ENCODE measurements around the gene RAPGEF3.

RAPGEF3 gene

DNA sequence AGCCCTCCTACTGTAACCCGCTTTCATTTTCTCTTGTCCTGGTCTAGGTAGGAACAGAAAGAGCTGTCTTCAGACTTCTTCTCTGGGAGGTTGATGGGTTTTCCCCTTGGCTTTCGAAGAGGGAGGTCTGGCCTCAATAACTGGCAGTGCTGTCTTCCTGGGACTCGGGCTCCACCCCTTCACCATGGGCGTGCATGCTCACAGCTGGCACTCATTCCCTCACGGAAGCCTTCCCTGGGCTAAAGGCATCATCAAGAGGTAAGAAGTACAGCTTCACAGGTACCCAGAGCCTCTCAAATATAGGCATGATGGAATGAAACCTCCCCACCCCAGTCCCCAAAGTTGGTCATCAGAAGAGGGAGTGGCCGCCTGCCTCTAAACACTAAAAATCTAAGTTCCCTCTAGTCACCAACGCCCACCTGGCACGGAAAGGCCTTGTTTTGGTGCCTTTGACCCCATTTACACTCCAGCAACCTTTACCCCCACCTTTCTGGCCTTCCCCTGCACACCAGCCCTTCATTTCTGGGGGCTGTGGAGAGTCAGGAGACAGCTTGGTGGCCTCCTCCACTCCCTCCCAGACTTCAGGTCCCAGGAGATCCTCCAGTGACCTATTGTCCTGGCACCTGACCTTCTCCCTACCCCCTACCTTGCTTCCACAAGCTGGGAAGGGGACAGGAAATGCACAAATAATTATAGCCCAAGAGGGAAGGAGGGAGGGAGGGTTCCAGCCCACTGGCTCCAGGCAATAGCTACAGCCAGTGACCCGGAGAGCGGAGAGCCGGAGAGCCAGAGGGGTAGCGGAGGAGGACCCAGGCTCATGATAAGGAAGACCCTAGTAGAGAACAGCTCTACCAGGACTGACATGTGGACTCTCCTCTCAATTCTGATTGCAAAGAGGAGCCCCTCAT is 2.8 kb downstream of the RAPGEF3 start:
- DNase-seq: no peak

DNA sequence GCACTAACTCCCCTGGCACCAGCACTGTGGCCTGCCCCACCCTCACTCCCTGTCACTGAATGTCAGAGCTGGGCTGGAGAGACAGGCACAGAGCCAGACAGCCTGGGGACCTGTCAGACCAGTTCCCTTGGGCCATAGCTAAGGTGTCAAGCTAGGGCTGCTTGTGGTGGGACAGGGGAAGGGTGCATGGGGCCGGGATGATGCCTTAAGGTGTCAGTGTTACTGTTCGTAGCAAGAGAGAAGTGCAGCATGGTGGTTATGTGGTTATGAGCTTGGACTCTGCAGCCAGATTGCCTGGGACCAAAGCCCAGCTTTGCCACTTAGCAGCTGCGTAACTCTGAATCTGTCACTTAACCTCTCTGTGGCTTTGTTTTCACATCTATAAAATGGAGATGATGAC is 3.8 kb downstream of the RAPGEF3 start:
- no peak for DNase-seq

DNA sequence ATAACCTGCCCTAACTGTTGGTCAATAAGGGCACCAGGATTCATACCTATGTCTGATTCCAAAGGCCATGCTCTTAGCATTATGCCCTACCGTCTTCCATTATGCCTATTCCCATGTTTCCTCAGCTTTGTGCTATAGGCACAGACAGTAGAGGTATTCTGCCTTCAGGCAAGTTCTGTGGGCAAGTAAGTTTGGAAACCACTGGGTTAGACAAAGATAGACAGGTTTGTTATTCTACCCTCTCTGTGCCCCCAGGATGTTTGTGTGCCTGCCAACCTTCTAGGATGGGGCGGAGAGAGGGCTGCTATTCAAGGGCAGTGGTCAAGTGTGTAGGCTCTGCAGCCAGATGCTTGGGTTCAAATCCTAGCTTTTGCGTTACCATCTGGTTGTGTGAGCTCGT is 4.6 kb downstream of the RAPGEF3 start:
- DNase-seq: no peak

DNA sequence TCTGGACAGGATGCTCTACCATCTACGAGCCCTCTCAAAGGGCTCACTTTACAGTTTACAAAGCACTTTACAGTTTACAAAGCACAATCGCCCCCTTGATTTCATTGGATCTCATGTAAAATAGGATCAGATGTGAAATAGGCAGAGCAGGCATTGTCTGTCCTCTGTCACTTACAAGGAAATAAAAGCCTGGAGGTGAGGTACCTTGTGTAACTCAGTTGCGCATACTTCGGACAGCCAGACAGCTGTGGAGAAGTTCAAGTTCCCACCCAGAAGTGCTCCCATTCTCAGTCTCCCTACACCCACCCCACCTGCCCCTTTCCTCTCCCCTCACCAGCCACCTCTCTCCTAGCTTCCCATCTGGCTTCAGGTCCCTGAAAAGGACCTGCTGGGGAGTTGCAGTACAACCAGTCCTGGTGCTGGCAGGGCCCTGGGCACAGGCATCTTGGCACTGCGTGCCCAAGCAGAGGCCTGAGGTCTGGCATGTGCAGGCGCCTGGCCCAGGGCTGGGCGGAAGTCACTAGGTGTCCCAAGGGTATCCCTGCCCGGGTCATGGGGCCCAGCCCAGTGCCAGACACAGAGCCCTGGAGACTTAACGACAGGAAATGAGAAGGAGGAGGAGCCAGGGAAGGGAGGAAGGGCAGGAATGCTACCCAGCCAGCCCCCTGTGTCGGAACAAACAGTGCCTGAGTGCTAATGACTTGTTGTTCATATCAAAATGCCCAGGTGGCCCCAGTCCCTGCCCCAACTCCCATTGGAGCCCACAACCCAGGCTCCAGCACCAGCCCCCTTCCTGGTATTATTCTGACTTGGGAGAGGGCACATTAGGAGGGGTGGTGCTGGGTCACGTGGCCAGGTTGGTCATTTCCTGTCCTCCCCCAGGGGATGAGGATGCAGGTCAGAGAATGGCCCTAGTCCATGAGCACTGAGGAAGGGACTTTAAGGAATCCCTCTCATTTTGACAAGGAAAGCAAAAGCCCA is 5.4 kb downstream of the RAPGEF3 start:
- DNase-seq: no peak

DNA sequence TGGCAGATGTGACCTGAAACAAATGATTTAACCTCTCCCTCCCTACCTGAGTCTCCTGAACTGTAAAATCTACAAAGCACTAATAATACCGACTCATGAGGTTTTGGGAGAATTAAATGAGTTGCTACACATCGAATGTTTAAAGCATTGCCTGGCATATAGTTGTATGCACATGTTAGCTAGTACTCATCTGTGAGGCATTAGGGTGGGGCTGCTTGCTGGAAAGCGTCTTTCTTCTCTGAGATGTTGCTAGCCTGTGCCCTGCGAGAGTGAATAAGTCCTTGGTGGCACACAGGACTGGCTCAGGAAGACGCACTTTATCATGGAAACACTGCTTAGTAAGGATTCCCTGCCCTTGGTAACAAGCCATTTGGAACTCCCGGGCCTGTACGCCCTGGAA is 6.1 kb downstream of the RAPGEF3 start:
- no peak for DNase-seq

DNA sequence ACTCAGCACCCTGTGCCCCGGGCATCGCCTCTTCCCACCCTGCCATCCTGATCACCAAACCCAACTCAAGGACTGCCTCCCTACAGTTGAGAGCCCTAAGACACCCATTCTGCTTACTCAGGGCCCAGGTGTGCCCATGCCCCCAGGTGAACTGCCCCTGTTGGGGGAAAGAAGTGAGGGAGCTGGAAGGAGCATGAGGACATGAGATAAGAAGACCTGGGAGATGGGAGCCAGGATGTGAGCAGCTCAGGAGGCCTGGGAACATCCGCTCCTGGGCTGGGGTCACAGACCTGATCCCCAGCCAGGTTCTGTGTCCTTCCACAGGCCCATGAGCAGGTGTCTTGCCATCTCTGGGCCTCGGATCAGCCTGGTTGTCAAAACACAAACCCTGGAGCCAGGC is 6.6 kb downstream of the RAPGEF3 start:
- no peak for DNase-seq

DNA sequence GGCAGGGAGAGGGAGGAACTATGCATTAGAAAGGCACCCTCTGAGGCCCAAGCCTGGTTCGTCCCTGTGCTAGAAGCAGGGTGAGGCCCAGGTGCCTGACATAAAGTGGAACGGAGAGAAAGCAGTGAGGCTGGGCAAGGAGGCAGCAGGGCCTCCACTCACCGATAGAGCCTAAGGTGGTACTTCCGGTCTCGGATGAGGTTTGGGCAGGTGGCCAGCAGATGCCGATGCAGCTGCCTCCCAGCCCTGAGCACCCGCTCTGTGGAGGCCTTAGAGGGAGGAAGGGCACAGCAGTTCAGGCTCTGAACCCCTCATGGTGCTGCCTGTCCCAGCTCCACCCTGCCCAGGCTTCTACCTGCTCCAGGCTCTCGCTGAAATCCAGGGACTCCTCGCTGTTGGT is 7.1 kb downstream of the RAPGEF3 start:
- DNase-seq: no peak

DNA sequence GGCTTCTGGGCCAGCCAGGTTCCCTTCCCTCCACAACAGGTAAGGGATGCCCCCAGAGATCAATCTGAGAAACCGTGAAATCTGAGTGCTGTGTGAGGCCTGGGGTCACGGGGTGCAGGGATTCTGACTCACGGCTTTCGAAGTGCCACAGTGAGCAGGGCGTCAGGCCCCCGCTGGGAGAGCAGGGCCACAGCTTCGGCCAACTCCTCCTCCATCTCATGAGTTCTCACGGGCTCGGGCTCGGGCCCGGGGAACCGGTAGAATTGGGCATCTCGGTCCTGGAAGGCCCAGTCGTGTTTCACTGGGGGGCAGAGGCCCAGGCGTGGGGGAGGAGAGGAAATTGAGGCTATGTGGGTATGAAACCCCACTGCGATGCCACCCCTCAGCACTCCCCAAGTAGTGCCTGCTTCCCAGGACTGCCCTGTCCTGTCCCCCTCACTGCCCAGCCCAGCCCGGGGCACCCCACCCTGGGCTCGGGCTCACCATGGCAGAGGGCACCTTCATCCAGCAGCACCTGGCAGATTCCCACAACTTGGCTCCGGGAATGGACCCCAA is 7.7 kb downstream of the RAPGEF3 start:
- no peak for DNase-seq

DNA sequence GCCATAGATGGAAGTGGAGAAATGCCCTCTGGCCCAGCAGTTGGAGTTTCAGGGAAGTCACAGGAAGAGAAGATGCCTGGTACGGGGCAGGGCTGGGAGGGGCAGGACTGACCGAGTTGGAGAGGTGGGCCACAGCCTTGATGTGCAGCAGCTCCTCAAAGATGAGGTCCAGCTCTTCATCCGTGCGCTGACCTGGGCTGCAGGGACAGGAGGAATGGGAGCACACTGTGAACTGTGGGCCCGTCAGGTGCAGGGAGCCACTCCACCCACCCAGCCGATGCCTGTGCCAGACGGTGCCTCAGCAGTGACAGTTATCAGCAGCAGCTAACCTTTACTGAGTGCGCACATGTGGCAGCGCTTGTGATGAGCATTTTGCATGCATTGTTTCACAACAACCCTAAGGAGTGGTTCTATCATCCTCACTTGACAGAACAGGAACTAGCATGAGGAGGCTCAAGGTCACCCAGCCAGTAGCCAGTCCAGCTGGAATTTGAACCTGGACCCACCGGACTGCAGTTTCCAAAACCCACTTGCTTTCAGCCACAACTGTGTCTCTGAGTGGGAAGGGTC is 8.4 kb downstream of the RAPGEF3 start:
- no peak for DNase-seq

DNA sequence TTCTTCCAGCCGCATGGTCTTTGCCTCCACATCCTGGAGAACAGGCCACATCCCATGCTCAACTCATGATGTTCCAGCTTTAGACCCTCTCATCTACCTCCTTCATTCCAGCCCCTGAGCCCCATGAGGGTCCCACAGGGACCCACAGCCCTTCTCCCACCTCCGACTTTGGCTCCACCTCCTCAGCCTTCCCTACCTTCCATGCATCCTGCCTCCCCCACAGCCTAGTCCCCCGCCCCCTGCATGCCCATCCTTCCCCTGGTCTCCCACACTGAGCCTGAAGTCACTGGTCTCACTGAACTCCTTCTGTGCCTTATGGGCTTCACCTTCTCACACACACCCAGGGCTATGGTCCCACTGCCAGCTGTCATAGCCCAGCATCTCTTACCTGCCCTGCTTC is 9.8 kb downstream of the RAPGEF3 start:
- no peak for DNase-seq

DNA sequence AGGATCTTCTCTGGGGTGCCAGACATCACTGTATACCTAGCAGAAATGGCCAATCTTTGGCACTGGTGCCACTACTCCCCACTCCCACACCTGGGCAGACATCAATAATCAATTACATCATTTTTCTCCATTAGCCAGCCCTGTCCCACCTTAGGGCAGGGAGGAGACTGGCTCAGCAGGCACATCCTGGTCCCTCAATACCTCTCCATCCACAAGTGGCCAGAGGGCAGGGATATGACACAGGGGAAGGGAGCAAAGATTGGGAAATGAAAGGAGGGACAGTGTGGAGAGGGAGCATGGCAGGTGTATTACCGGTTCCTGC is 10.2 kb downstream of the RAPGEF3 start:
- DNase-seq: no peak

DNA sequence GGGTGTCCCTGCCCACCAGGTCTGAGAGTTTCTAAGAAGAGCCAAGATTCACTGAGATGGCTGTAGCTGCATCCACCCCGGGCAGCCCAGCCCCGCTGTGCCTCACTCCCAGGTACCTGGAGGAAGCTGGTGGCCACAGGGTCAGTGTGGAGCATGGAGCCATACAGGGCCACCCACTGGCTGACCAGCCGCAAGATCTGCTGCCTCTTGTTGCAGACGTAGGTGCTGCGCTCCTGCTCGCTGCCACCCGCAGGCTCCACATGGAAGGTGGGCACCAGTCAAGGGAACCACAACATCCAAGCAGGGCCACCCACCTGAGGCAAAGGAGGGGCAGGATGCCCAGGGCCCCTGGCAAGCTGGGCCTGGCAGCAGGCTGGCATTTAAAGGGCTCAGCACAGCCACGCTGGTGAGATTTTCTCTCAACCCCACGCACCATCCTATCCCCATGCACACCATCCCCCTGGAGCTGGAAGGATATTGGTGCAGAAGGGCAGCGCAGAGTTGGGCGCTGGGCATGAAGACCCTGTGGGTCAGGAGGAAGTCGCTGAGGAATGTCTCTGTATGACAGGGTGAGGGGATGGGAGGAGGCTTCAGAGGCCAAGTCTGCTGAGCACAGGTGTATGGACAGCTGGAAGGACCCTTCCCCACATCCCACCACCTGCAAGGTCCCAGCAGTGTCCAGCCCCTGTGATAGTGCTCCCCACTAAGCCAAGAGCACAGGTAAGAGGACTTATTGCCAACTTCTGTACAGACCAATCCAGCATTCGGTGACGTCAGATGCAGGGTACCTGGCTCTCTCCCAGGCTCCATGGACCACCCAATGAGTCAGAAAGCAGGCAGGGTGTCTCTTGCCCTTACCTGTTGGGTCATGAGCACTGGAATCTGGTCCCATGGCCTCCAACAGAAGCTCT is 10.8 kb downstream of the RAPGEF3 start:
- DNase-seq: no peak

DNA sequence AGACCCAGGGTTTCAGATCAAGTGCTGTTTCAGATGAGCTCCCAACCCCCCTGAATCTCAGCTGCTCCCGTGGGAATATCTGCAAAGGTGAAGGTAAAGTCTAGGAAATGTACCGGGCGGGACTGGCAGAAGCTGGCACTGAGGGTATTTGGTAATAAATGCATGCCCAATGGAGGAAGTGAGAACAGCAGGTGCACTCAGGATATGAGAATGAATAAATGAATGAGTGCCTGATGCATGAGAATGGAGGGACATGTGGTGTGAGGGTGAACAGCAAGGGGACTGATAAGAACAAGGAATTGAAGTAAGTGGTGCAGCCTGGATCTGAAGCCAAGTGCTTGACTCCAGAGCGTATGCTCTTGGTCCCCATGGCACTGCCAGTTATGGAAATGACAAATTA is 11.6 kb downstream of the RAPGEF3 start:
- DNase-seq: no peak

DNA sequence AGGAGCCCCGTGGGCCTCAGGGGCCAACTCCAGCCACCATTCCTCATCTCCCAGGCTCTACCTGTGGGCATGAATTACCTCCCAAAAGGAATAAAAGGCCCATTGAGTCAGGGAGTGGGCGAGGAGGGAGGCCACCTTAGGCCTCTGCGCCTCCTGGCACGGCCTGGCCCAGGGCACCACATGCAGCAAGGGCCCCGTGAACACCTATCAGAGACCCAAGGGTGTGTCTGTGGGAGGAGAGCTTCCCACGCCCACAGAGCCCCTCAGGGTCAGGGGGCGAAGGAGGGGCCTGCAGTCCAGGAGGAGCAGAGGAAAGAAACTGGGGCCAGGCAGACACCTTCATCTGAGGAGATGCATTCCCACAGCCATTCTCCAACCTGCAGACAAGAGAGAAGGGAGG is 12.2 kb downstream of the RAPGEF3 start:
- DNase-seq: no peak

DNA sequence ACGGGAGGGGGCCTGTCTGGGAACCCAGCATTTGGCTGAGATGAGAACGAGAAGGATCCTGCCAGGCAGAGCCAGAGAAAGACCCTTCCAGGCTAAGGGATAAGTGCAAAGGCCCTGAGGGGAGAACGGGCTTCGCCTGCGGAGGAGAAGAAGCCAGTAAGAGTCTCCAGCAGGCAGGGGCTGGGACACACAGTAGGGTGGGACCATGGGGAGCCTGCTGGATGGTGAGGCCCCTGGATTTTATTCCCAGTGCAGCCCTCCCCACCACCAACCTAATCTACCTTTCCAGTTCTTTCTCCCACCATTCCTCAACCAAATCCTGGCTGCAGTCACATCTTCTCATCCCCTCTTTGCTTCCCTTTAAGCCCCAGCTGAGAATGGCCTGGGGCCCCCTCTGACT is 12.6 kb downstream of the RAPGEF3 start:
- DNase-seq: no peak

DNA sequence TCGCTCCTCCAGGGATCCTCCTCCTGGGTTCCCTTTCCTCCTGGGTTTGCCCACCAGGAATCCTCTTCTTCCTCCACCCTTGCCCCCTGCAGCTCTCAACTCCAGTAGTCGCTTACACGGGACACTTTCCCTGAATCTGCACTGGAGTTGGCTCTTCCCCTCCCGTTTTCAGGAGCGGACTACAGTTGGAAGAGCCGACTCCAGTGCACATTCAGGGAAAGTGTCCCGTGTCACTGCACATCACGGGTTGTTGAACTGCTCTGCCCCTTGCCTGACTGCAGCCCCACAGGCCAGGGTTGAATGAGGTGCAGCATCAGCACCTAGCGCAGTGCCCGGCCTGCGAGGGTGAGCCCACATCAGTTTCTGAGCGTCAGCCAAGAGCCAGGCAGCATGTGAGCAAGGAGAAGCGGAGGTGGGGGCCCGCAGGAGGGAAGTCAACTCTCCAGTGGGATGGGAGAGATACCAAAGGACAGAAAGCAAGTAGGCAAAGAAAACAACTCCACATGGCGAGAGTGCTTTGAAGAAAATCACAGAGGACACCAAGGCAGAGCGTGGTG is 13.1 kb downstream of the RAPGEF3 start:
- DNase-seq: no peak

DNA sequence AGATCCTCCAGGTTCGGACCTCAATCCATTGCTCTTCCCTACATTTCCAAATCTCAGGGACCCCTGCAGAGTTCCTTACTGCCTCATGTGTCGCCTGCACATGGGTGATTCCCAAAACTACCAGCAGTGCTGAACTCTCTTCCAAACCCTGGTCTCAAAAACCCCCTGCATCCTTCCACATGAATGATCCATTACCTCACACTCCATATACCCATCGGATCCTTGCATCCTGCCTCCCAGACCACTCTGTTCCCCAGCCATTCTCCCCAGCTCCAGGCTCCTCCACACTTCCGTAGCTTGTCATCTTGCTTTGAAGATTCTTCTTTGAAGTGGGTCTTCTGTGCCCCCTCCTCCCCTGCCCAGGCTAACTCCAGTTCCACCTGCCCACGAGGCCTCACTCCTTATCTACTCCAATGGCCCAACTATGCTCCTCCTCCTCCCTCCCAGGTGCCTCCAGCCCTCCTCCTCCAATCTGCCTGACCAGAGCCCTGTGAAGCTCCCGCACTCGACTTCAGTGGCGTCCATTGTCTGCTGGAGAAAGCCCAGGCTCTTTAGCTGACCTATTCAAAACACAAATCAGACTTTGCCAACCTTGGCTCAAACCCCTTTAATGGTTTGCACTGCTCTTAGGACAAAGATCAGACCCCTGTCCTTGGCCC is 13.8 kb downstream of the RAPGEF3 start:
- DNase-seq: no peak

DNA sequence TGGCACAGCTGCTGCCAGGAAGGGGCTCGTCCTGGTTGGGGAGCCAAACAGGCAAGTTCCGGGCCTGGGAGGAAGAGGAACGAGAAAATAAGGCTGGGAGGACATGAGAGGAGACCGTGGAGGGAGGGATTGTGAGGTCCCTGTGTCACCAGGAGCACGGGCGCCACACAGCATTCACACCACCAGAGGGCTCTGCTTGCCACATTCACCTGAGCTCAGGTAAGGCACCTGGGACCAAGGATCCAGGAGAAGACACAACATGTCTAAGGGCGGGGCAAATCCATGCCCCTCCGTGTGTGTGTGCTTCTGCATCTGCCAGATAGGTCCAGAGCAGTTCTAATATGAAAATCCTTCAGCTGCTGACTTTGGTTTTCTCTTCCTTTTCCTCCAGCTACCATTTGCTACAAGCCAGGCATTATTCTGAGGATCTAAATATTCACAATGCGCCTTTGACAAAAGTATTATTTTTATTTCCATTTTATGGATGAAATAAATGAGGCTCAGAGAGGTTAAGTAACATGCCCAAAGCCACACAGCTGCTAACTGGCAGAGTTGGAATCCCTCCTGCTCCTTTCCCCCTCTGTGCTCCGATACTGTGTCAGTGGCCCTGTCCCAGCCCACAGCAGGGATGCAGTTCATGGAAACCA is 14.6 kb downstream of the RAPGEF3 start:
- DNase-seq: peak; percentile 38

DNA sequence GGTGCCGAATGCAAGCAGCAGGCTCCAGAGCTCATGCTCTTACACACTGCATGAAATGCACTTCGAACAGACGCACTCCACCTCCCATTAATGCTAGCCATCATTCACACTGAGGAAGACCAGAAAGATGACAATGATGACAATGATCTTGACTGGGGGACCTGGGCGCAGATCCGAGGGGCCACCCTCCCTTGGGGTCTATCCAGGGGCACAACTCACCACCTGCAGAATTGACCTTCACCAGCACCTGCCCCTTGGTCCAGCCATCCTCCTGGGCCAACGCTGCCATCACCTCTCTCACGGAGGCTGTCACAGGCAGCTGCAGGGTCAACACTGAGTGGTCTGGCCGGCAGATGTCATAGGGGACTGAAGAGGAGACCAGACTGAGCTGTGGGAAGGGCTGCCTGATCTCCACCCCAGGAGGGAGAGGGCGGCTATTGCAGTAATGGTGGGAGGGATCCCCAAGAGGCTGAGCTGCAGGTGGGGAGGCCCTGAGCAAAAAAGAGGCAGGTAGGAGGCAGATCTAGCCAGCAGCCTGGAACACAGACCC is 15.3 kb downstream of the RAPGEF3 start:
- no peak for DNase-seq

DNA sequence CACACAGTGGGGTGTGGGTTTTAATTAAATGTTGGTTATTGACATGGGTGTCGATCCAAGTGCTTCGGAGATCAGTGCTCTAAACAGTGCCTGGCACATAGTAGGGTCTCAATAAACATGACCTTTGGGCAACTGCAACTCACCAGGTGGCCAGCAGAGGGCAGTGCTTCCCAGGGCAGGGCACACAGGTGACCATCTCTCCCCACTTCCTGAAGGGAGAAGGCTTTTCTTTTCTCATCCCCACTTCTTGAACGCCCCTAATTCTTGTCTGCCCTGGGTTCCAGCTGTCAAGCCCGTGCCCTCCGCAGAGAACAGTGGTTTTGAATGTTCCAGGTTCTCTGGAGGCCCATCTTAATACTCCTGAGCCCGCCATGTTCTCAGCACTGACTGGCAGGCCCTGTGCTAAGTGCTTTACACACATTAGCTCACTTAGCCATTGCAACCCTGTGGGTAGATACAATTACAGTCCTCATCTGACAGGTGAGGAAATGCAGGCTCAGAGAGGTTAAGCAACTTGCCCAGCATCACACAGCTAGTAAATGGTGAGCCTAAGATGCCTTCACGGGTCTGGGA is 16.3 kb downstream of the RAPGEF3 start:
- no peak for DNase-seq

Data from NCI-H1436 (cell line).